K562 (cell line): Measurements from ENCODE around the gene RARRES2. TPM values are rescaled to one million over a fixed set of nuclear protein-coding genes. Genes with fewer than 3 reads are reported as not detected.
A peak's percentile ranks its signal among the peaks of the same experiment; 100 is the strongest.
"Not testable (repeated sequence)": the region's sequence is repeated elsewhere in the genome, so short reads cannot be mapped to it uniquely, and the experiment has no call there.

ENCODE experiments used
- ARID1B ChIP-seq: fragments of 450-650 bp; IDR thresholded peaks from 2 replicates; pipeline ENCODE4 v1.6.1; 2016; ENCODE audit warnings: antibody characterized with exemption, mild to moderate bottlenecking, inconsistent platforms
- BHLHE40 ChIP-seq: IDR thresholded peaks from 2 replicates; pipeline ENCODE4 v1.6.1; 2011; ENCODE audit warnings: low read length, improper control_type of control experiment
- CREM ChIP-seq: IDR thresholded peaks from 2 replicates; pipeline ENCODE4 v1.6.1; 2014; ENCODE audit warnings: antibody characterized with exemption, low read depth
- DMBX1 ChIP-seq: fragments of 250-450 bp; sonication (Bioruptor Pico); IDR thresholded peaks from 2 replicates; pipeline ENCODE4 v1.8.0; 2022; ENCODE audit warnings: inconsistent platforms, mild to moderate bottlenecking, moderate library complexity, borderline replicate concordance
- DPF2 ChIP-seq: fragments of 450-650 bp; IDR thresholded peaks from 2 replicates; pipeline ENCODE4 v1.6.1; 2016
- ELF4 ChIP-seq: fragments of 450-650 bp; formaldehyde crosslinking; IDR thresholded peaks from 2 replicates; pipeline ENCODE4 v1.4.0; 2022; ENCODE audit warnings: missing genetic modification characterization
- EP400 ChIP-seq: fragments of 450-650 bp; IDR thresholded peaks from 2 replicates; pipeline ENCODE4 v1.6.1; 2017; ENCODE audit warnings: antibody characterized with exemption, mild to moderate bottlenecking, moderate library complexity
- HDAC1 ChIP-seq, 2 experiments: fragments of 450-650 bp; IDR thresholded peaks; 2 replicates each; pipeline ENCODE4 v1.6.1; 2016 to 2017; ENCODE audit warnings: inconsistent platforms in 1 of 2, mild to moderate bottlenecking in 1 of 2, moderate library complexity in 1 of 2
- L3MBTL2 ChIP-seq: fragments of 450-650 bp; IDR thresholded peaks from 2 replicates; pipeline ENCODE4 v1.6.1; 2016; ENCODE audit warnings: mild to moderate bottlenecking, moderate library complexity
- MAZ ChIP-seq, 2 experiments: fragments of 450-650 bp in 1 of 2; sonication (generic) in 1 of 2; formaldehyde crosslinking; IDR thresholded peaks in 1 of 2; conservative IDR thresholded peaks in 1 of 2; 2 replicates each; pipeline versions ENCODE4 v1.4.0 to v1.5.0; 2020; ENCODE audit warnings: mild to moderate bottlenecking in 1 of 2, missing genetic modification reagents in 1 of 2
- NFRKB ChIP-seq: fragments of 450-650 bp; IDR thresholded peaks from 2 replicates; pipeline ENCODE4 v1.6.1; 2016; ENCODE audit warnings: low read depth
- NR2C2 ChIP-seq, 2 experiments: fragments of 200-800 bp in 1 of 2; sonication (Bioruptor generic) in 1 of 2; sonication (generic) in 1 of 2; formaldehyde crosslinking in 1 of 2; IDR thresholded peaks; 2 replicates each; pipeline versions ENCODE4 v1.6.1 to v1.8.0; 2016 to 2022; ENCODE audit warnings: mild to moderate bottlenecking in 1 of 2, missing compliant biosample characterization in 1 of 2, missing genetic modification characterization in 1 of 2, missing genetic modification reagents in 1 of 2
- POLR2A ChIP-seq: fragments of 450-650 bp; conservative IDR thresholded peaks from 2 replicates; pipeline ENCODE4 v1.6.1; 2016
- POLR2B ChIP-seq: fragments of 450-650 bp; IDR thresholded peaks from 2 replicates; pipeline ENCODE4 v1.6.1; 2018; ENCODE audit warnings: low read depth; ENCODE audit not compliant: partially characterized antibody
- SMARCA4 ChIP-seq: fragments of 450-650 bp; IDR thresholded peaks from 2 replicates; pipeline ENCODE4 v1.6.1; 2016
- SUPT5H ChIP-seq: fragments of 450-650 bp; IDR thresholded peaks from 2 replicates; pipeline ENCODE4 v1.6.1; 2016
- TOE1 ChIP-seq, 2 experiments: fragments of 450-650 bp in 1 of 2; sonication (generic) in 1 of 2; formaldehyde crosslinking in 1 of 2; IDR thresholded peaks; 2 replicates each; pipeline versions ENCODE4 v1.7.1 to v1.8.0; 2016 to 2022; ENCODE audit warnings: borderline replicate concordance in 2 of 2, mild to moderate bottlenecking in 2 of 2, antibody characterized with exemption in 1 of 2, inconsistent platforms in 1 of 2, low read depth in 1 of 2, missing genetic modification reagents in 1 of 2, moderate library complexity in 1 of 2
- polyA plus RNA-seq, 8 experiments: library from polyadenylated mRNA; depleted of rRNA in 4 of 8; stranded (reverse) in 5 of 8; unstranded in 3 of 8; fragments of >200 nt; fragmentation: Nextera tagmentation in 2 of 8; fragmentation: Illumina TruSeq in 1 of 8; extraction: Ambion mirVana in 2 of 8; extraction: Trizol in 1 of 8; gene quantifications; 2 replicates each; pipeline versions ENCODE4 v1.2.1 to v1.2.3, GENCODE V29; 2011 to 2014; ENCODE audit warnings: inconsistent platforms in 1 of 8, missing spikeins in 1 of 8
- total RNA-seq, 7 experiments: library from RNA; depleted of rRNA in 6 of 7; stranded (reverse); fragments of >200 nt in 6 of 7; fragmentation: Illumina TruSeq in 2 of 7; extraction: Trizol in 2 of 7; gene quantifications; 2 replicates each; pipeline versions ENCODE4 v1.2.1 to v1.2.3, GENCODE V29; 2011 to 2021; ENCODE audit warnings: low replicate concordance in 1 of 7
- TF ChIP-seq, protein P1 (sequence below): sonication (generic); formaldehyde crosslinking; IDR thresholded peaks from 2 replicates; pipeline ENCODE4 v1.9.0; 2022; ENCODE audit warnings: mild to moderate bottlenecking, missing genetic modification reagents
- TF ChIP-seq, protein P2 (sequence below), 2 experiments: fragments of 450-650 bp; IDR thresholded peaks; 2 replicates each; pipeline ENCODE4 v1.6.1; 2016
- TF ChIP-seq, protein P3 (sequence below): sonication (generic); formaldehyde crosslinking; IDR thresholded peaks from 2 replicates; pipeline ENCODE4 v1.5.0; 2020; ENCODE audit warnings: missing genetic modification reagents
- TF ChIP-seq, protein P4 (sequence below): fragments of 450-650 bp; IDR thresholded peaks from 2 replicates; pipeline ENCODE4 v1.6.1; 2016; ENCODE audit warnings: antibody characterized with exemption
- TF ChIP-seq, protein P5 (sequence below), 2 experiments: fragments of 450-650 bp in 1 of 2; sonication (generic) in 1 of 2; formaldehyde crosslinking in 1 of 2; IDR thresholded peaks in 1 of 2; conservative IDR thresholded peaks in 1 of 2; 2 replicates each; pipeline versions ENCODE4 v1.6.1 to v1.8.1; 2016 to 2023; ENCODE audit warnings: mild to moderate bottlenecking in 2 of 2, moderate library complexity in 2 of 2, inconsistent platforms in 1 of 2, missing genetic modification reagents in 1 of 2

RARRES2 gene
- total and polyA plus RNA-seq, 9 of the 15 experiments (the other 6 are each of a cell fraction or from before 2014, with no cell fraction given), result 0.11 to 1.7 (median 0.23) TPM; not detected in 6

DNA sequence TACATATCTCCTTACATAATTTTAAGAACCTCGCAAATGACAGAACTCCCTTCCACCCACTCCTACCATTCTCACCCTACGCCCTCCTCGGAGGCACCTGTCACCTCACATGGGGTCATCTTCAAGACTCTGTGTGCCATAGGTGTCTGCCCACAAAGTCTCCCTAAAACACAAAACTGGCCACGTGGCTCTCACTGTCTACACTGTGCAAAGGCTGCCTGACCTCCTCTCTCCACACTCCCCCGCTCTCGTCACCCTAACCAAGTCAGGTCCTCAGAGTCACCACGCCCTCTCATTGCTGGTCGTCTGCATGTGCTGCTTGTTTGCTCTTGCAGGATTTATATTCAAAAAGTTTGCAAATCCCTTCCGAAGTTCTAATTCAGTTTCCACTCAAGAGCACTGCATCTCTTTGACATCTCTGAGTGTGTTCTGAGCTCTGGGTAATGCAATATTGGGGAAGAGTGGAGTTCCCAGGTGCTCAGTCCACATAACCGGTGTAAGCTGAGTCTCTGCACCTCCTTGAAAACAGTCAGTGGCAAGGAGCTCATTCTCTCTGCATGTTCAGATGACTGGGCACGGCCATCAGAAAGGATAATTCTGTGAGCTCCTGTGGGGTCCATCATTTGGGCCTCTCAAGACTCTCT, 36.0 kb downstream of the RARRES2 start (continued):
- TF ChIP-seq NFRKB (peak; percentile 51), BHLHE40 (0 out of 2 replicates have a peak, but pooled peaks have one; percentile 6), POLR2B (peak; percentile 20), SMARCA4 (peak; percentile 46; the same call in 1 of the 2 replicates), DMBX1 (0 out of 2 replicates have a peak, but pooled peaks have one; percentile 49), POLR2A (peak; percentile 44; the same call in 1 of the 2 replicates), EP400 (peak; percentile 69), L3MBTL2 (peak; percentile 83), ARID1B (peak; percentile 17), CREM (peak; percentile 66), SUPT5H (0 out of 2 replicates have a peak, but pooled peaks have one; percentile 25), ELF4 (CRISPR knock-in tag) (peak; percentile 75; the same call in 1 of the 2 replicates), MAZ (CRISPR knock-in tag; conservative IDR thresholded peaks at IDR 0.05 in 1 of 2, IDR thresholded peaks at IDR 0.05 in 1 of 2) (0 out of 4 replicates have a peak, but pooled peaks of 1 of the 2 experiments have one; percentile 49), HDAC1 (IDR thresholded peaks at IDR 0.05) (peak in 1 of 2 experiments; percentile 57; a peak in 1 of 4 replicates), TOE1 (IDR thresholded peaks at IDR 0.05; ENCODE audit: borderline replicate concordance) (peak; percentile 41; the same call in 1 of the 2 replicates), NR2C2 (tag; IDR thresholded peaks at IDR 0.05) (peak; percentile 32; the same call in 1 of the 2 replicates), DPF2 (peak; percentile 46; the same call in 1 of the 2 replicates)
- TF ChIP-seq, protein P1, sequence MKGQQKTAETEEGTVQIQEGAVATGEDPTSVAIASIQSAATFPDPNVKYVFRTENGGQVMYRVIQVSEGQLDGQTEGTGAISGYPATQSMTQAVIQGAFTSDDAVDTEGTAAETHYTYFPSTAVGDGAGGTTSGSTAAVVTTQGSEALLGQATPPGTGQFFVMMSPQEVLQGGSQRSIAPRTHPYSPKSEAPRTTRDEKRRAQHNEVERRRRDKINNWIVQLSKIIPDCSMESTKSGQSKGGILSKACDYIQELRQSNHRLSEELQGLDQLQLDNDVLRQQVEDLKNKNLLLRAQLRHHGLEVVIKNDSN (CRISPR knock-in tag), result peak; percentile 47; the same call in 1 of the 2 replicates
- TF ChIP-seq, protein P2, sequence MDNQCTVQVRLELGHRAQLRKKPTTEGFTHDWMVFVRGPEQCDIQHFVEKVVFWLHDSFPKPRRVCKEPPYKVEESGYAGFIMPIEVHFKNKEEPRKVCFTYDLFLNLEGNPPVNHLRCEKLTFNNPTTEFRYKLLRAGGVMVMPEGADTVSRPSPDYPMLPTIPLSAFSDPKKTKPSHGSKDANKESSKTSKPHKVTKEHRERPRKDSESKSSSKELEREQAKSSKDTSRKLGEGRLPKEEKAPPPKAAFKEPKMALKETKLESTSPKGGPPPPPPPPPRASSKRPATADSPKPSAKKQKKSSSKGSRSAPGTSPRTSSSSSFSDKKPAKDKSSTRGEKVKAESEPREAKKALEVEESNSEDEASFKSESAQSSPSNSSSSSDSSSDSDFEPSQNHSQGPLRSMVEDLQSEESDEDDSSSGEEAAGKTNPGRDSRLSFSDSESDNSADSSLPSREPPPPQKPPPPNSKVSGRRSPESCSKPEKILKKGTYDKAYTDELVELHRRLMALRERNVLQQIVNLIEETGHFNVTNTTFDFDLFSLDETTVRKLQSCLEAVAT (IDR thresholded peaks at IDR 0.05), result 0 out of 4 replicates have a peak, but pooled peaks of 1 of the 2 experiments have one; percentile 50
- TF ChIP-seq, protein P3, sequence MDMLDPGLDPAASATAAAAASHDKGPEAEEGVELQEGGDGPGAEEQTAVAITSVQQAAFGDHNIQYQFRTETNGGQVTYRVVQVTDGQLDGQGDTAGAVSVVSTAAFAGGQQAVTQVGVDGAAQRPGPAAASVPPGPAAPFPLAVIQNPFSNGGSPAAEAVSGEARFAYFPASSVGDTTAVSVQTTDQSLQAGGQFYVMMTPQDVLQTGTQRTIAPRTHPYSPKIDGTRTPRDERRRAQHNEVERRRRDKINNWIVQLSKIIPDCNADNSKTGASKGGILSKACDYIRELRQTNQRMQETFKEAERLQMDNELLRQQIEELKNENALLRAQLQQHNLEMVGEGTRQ, result peak; percentile 43
- TF ChIP-seq, protein P4, sequence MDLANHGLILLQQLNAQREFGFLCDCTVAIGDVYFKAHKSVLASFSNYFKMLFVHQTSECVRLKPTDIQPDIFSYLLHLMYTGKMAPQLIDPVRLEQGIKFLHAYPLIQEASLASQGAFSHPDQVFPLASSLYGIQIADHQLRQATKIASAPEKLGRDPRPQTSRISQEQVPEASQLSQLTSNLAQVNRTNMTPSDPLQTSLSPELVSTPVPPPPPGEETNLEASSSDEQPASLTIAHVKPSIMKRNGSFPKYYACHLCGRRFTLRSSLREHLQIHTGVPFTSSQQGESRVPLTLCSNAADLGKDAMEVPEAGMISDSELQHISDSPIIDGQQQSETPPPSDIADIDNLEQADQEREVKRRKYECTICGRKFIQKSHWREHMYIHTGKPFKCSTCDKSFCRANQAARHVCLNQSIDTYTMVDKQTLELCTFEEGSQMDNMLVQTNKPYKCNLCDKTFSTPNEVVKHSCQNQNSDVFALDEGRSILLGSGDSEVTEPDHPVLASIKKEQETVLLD, result peak; percentile 61; the same call in 1 of the 2 replicates
- TF ChIP-seq, protein P5, sequence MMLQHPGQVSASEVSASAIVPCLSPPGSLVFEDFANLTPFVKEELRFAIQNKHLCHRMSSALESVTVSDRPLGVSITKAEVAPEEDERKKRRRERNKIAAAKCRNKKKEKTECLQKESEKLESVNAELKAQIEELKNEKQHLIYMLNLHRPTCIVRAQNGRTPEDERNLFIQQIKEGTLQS (IDR thresholded peaks at IDR 0.05), result 0 out of 2 replicates have a peak, but pooled peaks have one; percentile 7
- TF ChIP-seq, protein P5 (CRISPR knock-in tag; conservative IDR thresholded peaks at IDR 0.05), result not testable (repeated sequence)
- not testable (repeated sequence) for TF ChIP-seq TOE1 (CRISPR knock-in tag; IDR thresholded peaks at IDR 0.05; ENCODE audit: borderline replicate concordance, low read depth); NR2C2 (CRISPR knock-in tag; IDR thresholded peaks at IDR 0.05)
